ENCODE results near the gene TXLNG. TPM values are rescaled to one million over a fixed set of nuclear protein-coding genes. Genes with fewer than 3 reads are reported as not detected.
"Not testable (repeated sequence)": the region's sequence is repeated elsewhere in the genome, so short reads cannot be mapped to it uniquely, and the experiment has no call there.

Gene TXLNG
- total RNA-seq, 1 donor from 2014 or later: 11.2 TPM

- Histone ChIP-seq H3K4me1 (no peaks in the 10 kb centered on the region), H3K4me3 (no peak overlapping the region), H3K36me3 (no peaks in the 10 kb centered on the region), H3K27ac (no peak overlapping the region), H3K27me3 (ENCODE audit: low read depth) (no peaks in the 10 kb centered on the region), H3K9me3 (no peaks in the 10 kb centered on the region)
- ATAC-seq (no peak), DNase-seq (no peak)
- intact Hi-C loops (cut with DNase I): no loop called here
- no peak for TF ChIP-seq CTCF (IDR thresholded peaks at IDR 0.05)
Measured at GRCh38 chrX:16774746-16775145, 11.5 kb upstream of the TXLNG start.

GRCh38 chrX:16778545-16778944 is 7.7 kb upstream of the TXLNG start:
- intact Hi-C loops (cut with DNase I): no loop called here
- no peaks in the 10 kb centered on the region for H3K36me3 ChIP-seq
- DNase-seq: no peak
- TF ChIP-seq CTCF (IDR thresholded peaks at IDR 0.05): no peak
- no peaks in the 10 kb centered on the region for H3K4me1 ChIP-seq
- no peak for ATAC-seq
- H3K27me3 ChIP-seq (ENCODE audit: low read depth): no peaks in the 10 kb centered on the region
- no peak overlapping the region for H3K4me3 ChIP-seq
- no peaks in the 10 kb centered on the region for H3K9me3 ChIP-seq
- H3K27ac ChIP-seq: no peak overlapping the region

DNA sequence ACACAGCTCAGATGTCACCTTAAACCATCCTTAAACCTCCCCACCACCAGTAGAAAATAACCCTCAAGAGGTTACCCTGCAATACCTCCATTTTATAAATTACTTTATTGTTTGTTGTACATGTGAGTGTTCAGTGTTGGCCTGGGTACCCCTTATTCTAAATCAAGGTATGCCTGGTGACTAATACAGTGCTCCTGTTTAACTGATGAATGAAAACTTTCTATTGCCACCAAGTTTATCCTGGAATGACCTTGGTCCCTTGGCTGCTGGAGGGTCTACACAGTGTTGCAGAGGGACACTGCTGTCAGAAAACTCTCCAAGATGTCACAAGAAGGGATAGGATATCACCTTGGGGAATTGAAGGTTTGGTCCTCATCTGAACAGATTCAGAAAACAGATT is 7.3 kb upstream of the TXLNG start:
- Histone ChIP-seq H3K9me3 (no peaks in the 10 kb centered on the region), H3K27ac (no peak overlapping the region), H3K36me3 (no peaks in the 10 kb centered on the region), H3K4me3 (no peak overlapping the region), H3K27me3 (ENCODE audit: low read depth) (no peaks in the 10 kb centered on the region), H3K4me1 (no peaks in the 10 kb centered on the region)
- ATAC-seq: no peak
- TF ChIP-seq CTCF (IDR thresholded peaks at IDR 0.05): no peak
- no peak for DNase-seq
- intact Hi-C loops (cut with DNase I): no loop called here

DNA sequence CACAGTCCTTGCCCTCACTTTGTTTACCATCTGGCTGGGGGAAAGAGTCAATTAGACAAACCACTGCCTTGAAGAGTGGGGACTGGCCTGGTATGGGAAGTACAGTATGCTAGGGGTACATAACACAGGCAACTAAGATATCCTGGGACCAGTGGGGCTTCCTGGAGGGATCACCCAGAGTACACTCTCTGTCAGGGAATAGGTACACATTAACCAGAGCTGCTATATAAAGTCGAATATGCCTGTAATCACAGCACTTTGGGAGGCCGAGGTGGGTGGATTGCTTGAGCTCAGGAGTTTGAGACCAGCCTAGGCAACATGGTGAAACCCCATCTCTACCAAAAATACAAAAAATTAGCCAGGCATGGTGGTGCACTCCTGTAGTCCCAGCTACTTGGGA is 6.5 kb upstream of the TXLNG start:
- H3K4me1 ChIP-seq; H3K4me3 ChIP-seq; H3K9me3 ChIP-seq; intact Hi-C loops (cut with DNase I); ATAC-seq; H3K27ac ChIP-seq; H3K27me3 ChIP-seq (ENCODE audit: low read depth); H3K36me3 ChIP-seq; DNase-seq: not testable (repeated sequence)

- intact Hi-C loops (cut with DNase I): no loop called here
- Histone ChIP-seq H3K4me3 (no peak overlapping the region), H3K9me3 (no peaks in the 10 kb centered on the region), H3K4me1 (no peaks in the 10 kb centered on the region), H3K27ac (no peak overlapping the region), H3K36me3 (no peaks in the 10 kb centered on the region), H3K27me3 (ENCODE audit: low read depth) (no peaks in the 10 kb centered on the region)
- DNase-seq: no peak
- no peak for ATAC-seq
- no peak for TF ChIP-seq CTCF (IDR thresholded peaks at IDR 0.05)
Measured at GRCh38 chrX:16783452-16783851, 2.8 kb upstream of the TXLNG start.

- ATAC-seq; H3K4me3 ChIP-seq; H3K27ac ChIP-seq; intact Hi-C loops (cut with DNase I); H3K9me3 ChIP-seq; DNase-seq; H3K4me1 ChIP-seq; H3K36me3 ChIP-seq; H3K27me3 ChIP-seq (ENCODE audit: low read depth): not testable (repeated sequence)
Measured at GRCh38 chrX:16784440-16784839, 1.8 kb upstream of the TXLNG start.
